Astrocyte of the spinal cord (primary cell): ENCODE measurements around the gene PLEKHA1.

Experiments
- DNase-seq: peaks from one replicate; pipeline ENCODE4 v3.0.0; 2011; ENCODE audit warnings: low read depth, low spot score
- H3K4me3 ChIP-seq: 2 replicates; pipeline ENCODE4 v1.5.1; 2011; ENCODE audit warnings: low read depth, mild to moderate bottlenecking, low read length, moderate library complexity
- in situ Hi-C: cut with HindIII; loops from 2 replicates; pipeline ENCODE4 v1.10.0; 2017; ENCODE audit warnings: low sequenced_read_pairs
- TF ChIP-seq, protein P1 (sequence below): IDR thresholded peaks from 2 replicates; pipeline ENCODE4 v1.5.1; 2012; ENCODE audit warnings: low read depth, mild to moderate bottlenecking, low read length, inconsistent platforms

Gene PLEKHA1

GRCh38 chr10:122346326-122346950 lies 28.1 kb upstream of the PLEKHA1 start:
- in situ Hi-C loops: no loop called here
- H3K4me3 ChIP-seq: no peak overlapping the region
- no peak for DNase-seq
- TF ChIP-seq, protein P1, sequence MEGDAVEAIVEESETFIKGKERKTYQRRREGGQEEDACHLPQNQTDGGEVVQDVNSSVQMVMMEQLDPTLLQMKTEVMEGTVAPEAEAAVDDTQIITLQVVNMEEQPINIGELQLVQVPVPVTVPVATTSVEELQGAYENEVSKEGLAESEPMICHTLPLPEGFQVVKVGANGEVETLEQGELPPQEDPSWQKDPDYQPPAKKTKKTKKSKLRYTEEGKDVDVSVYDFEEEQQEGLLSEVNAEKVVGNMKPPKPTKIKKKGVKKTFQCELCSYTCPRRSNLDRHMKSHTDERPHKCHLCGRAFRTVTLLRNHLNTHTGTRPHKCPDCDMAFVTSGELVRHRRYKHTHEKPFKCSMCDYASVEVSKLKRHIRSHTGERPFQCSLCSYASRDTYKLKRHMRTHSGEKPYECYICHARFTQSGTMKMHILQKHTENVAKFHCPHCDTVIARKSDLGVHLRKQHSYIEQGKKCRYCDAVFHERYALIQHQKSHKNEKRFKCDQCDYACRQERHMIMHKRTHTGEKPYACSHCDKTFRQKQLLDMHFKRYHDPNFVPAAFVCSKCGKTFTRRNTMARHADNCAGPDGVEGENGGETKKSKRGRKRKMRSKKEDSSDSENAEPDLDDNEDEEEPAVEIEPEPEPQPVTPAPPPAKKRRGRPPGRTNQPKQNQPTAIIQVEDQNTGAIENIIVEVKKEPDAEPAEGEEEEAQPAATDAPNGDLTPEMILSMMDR: no peak

DNA sequence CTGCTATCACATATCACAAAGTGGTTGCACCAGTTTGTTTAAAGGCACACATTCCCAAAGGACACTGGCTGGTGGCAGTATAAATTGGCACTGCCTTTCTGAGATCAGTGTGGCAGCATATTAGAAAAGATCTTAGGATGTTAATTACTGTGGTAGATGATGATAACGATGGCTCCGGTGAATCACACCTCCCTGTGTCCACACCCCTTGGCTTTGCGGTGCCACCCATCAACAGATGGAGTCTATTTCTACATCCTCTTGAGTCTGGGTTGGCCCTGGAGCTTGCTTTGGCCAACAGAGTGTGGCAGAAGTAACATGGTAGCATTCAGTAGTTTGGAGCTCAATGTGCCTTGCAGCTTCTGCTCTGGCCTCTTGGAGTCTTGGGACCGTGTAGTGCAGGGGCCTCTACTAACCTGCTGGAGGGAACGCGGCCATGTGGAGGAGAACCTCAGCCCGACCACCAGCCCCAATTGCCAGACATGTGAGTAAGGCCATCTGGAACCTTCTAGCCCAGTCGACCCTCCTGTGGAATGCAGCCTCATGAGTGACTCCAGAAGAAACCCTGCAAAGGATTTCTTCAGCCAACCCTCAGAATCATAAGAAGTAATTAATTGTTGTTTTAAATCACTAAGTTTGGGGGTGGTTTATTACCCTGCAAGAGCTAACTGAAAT lies 27.2 kb upstream of the PLEKHA1 start:
- TF ChIP-seq, protein P1: no peak
- H3K4me3 ChIP-seq: no peak overlapping the region
- in situ Hi-C loops: no loop called here
- no peak for DNase-seq

DNA sequence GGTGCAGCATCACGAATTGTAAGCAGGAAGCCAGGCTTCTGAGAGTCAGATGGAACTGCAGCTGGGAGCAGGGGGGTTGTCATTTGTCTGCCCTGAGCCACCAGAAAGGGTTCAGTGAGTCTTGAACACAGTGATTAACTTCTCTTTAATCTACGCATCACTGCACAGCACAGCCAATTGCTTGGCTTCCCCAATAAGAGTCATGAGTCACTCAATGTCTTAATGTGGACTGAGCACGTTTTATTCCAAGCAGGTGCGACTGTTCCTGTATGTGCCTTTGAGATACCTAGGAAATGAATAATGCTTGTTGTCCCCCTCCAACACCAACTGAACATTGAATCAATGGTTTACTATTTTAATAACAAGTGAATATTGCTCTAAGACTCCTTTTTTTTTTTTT lies 26.0 kb upstream of the PLEKHA1 start:
- TF ChIP-seq, protein P1: no peak
- DNase-seq: no peak
- in situ Hi-C loops: no loop called here
- no peak overlapping the region for H3K4me3 ChIP-seq

- TF ChIP-seq, protein P1: no peak
- no peak overlapping the region for H3K4me3 ChIP-seq
- in situ Hi-C loops: no loop called here
- DNase-seq: no peak
These were observed 25.6 kb upstream of the PLEKHA1 start for GRCh38 chr10:122348935-122349361.

GRCh38 chr10:122349758-122350369 lies 24.6 kb upstream of the PLEKHA1 start:
- H3K4me3 ChIP-seq: no peak overlapping the region
- no peak for DNase-seq
- TF ChIP-seq, protein P1: no peak
- in situ Hi-C loops: no loop called here

DNA sequence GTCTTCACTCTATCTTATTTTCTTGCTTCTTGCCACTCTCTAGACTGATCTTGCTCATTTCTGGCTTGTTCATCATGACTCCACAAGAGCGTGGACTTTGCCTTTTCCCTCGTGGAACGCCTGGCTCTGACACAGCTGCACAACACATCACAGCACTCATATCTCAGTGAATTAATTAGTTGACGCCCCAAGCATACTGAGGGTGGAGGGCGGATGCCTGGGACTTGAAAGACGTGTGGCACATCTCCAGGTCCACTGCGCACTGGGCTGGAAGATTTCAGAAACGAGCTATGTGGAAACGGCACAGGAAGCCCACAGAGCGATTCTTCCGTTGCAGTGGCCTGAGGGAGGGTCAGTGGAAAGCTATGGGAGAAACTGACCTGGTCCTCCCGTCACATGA lies 23.6 kb upstream of the PLEKHA1 start:
- in situ Hi-C loops: no loop called here
- TF ChIP-seq, protein P1: no peak
- H3K4me3 ChIP-seq: no peak overlapping the region
- no peak for DNase-seq
